ENCODE measurements around the gene IGFBP2. TPM values are rescaled to one million over a fixed set of nuclear protein-coding genes. Genes with fewer than 3 reads are reported as not detected.

Gene IGFBP2
- total and polyA plus RNA-seq, 2 of the 13 experiments (the other 11 are each of a cell fraction or from before 2014, with no cell fraction given) = 2.0 to 5.8 TPM

- FAIRE-seq (no peak), DNase-seq (ENCODE audit: low spot score) (no peak), ATAC-seq (no peak)
- no TSS peak for BruUV-seq (replicated peaks)
- no peak for TF ChIP-seq IKZF4 (CRISPR knock-in tag; IDR thresholded peaks at IDR 0.05; ENCODE audit: borderline replicate concordance, low read depth, not compliant biosample characterization)
- no peak for TF ChIP-seq MTF2 (CRISPR knock-in tag; IDR thresholded peaks at IDR 0.05; ENCODE audit: borderline replicate concordance)
- no peak for TF ChIP-seq HOXA3 (CRISPR knock-in tag; IDR thresholded peaks at IDR 0.05)
- TF ChIP-seq TOPORS (CRISPR knock-in tag; IDR thresholded peaks at IDR 0.05) = no peak
- no peak for TF ChIP-seq SIX4 (CRISPR knock-in tag; IDR thresholded peaks at IDR 0.05)
- H3K27ac ChIP-seq (ENCODE audit: extremely low read length, insufficient read depth, low read length) = no peak overlapping the region
- H3K9me3 ChIP-seq (ENCODE audit: low read length) = no peaks in the 10 kb centered on the region
- intact Hi-C loops (cut with micrococcal nuclease; ENCODE audit: unreplicated experiment) (no loop called here), in situ Hi-C loops (cut with HindIII; ENCODE audit: extremely low pct_ligation_motif_present, low pct_unique_long_range_greater_than_20kb) (loop anchor here (10.0 kb wide), 1 partner anchor 1069 kb away; no protein-coding TSS in a partner anchor)
- H3K4me2 ChIP-seq (ENCODE audit: low read depth, low read length) = no peak overlapping the region
- peaks cover 7 to 26% of the 10 kb centered on the region in 2 experiments; a peak in 4 of 5 replicates for H3K27me3 ChIP-seq (ENCODE audit: control insufficient read depth in 1 of 2, insufficient read depth in 2 of 2, low read length in 2 of 2)
- H3K36me3 ChIP-seq (replicated peaks in 1 of 2; ENCODE audit: control insufficient read depth in 1 of 2, insufficient read depth in 2 of 2, low read length in 2 of 2) = no peaks in the 10 kb centered on the region
- no peaks in the 10 kb centered on the region for H3K4me1 ChIP-seq (ENCODE audit: insufficient read depth, low read length)
- no peak overlapping the region for H3K9ac ChIP-seq (ENCODE audit: insufficient read depth, low read depth, low read length)
- no peak overlapping the region for H3K4me3 ChIP-seq (replicated peaks in 1 of 3; ENCODE audit: insufficient read depth in 1 of 3, low read depth in 2 of 3, low read length in 3 of 3)
- no peak overlapping the region for H2AFZ ChIP-seq (ENCODE audit: low read length)
- POLR2A ChIA-PET = no interaction called here
- H4K20me1 ChIP-seq (ENCODE audit: insufficient read depth, low read length) = no peaks in the 10 kb centered on the region
- CTCF ChIA-PET (ENCODE audit: low intra/inter-chr PET ratio, low total read pairs) = no interaction called here
- 26% methylated on average over 5 of the region's 5 CpGs for WGBS (ENCODE audit: low lambda C conversion rate)
- H3K79me2 ChIP-seq (ENCODE audit: insufficient read depth, low read length) = no peaks in the 10 kb centered on the region
Observed at GRCh38 chr2:216685327-216685875, 52.2 kb downstream of the IGFBP2 start.

GRCh38 chr2:216687111-216687510 is 53.9 kb downstream of the IGFBP2 start:
- 22% methylated on average over 5 of the region's 5 CpGs for WGBS (ENCODE audit: low lambda C conversion rate)

More at GRCh38 chr2:216687111-216687510, 53.9 kb downstream of the IGFBP2 start:
- Histone ChIP-seq H3K79me2 (ENCODE audit: insufficient read depth, low read length) (no peaks in the 10 kb centered on the region), H3K9ac (ENCODE audit: insufficient read depth, low read depth, low read length) (no peak overlapping the region), H3K9me3 (ENCODE audit: low read length) (no peaks in the 10 kb centered on the region), H2AFZ (ENCODE audit: low read length) (no peak overlapping the region), H3K4me3 (replicated peaks in 1 of 3; ENCODE audit: insufficient read depth in 1 of 3, low read depth in 2 of 3, low read length in 3 of 3) (no peak overlapping the region), H3K36me3 (replicated peaks in 1 of 2; ENCODE audit: control insufficient read depth in 1 of 2, insufficient read depth in 2 of 2, low read length in 2 of 2) (no peaks in the 10 kb centered on the region), H4K20me1 (ENCODE audit: insufficient read depth, low read length) (no peaks in the 10 kb centered on the region), H3K4me1 (ENCODE audit: insufficient read depth, low read length) (no peaks in the 10 kb centered on the region), H3K4me2 (ENCODE audit: low read depth, low read length) (no peak overlapping the region), H3K27ac (ENCODE audit: extremely low read length, insufficient read depth, low read length) (no peak overlapping the region), H3K27me3 (ENCODE audit: control insufficient read depth in 1 of 2, insufficient read depth in 2 of 2, low read length in 2 of 2) (peaks cover 16 to 35% of the 10 kb centered on the region in 2 experiments; a peak in 4 of 5 replicates)
- ATAC-seq = no peak
- in situ Hi-C loops (cut with HindIII; ENCODE audit: extremely low pct_ligation_motif_present, low pct_unique_long_range_greater_than_20kb) (loop anchor here (10.0 kb wide), 1 partner anchor 1068 kb away; no protein-coding TSS in a partner anchor), intact Hi-C loops (cut with micrococcal nuclease; ENCODE audit: unreplicated experiment) (no loop called here)
- CTCF ChIA-PET (ENCODE audit: low intra/inter-chr PET ratio, low total read pairs) = interaction anchor here (1.6 kb wide), 1 partner anchor 1026 kb away, joined by 3 read pairs; no protein-coding TSS in a partner anchor
- FAIRE-seq = no peak
- DNase-seq (ENCODE audit: low spot score) = no peak
- POLR2A ChIA-PET = no interaction called here
- BruUV-seq (replicated peaks) = no TSS peak
- TF ChIP-seq MXD1 (CRISPR knock-in tag; IDR thresholded peaks at IDR 0.05) (no peak), ZNF562 (CRISPR knock-in tag; IDR thresholded peaks at IDR 0.05; ENCODE audit: borderline replicate concordance) (no peak), ELF1 (CRISPR knock-in tag; IDR thresholded peaks at IDR 0.05) (no peak), ZFP90 (CRISPR knock-in tag; IDR thresholded peaks at IDR 0.05; ENCODE audit: borderline replicate concordance) (no peak), ZNF354B (CRISPR knock-in tag; IDR thresholded peaks at IDR 0.05) (no peak), TCF7 (IDR thresholded peaks at IDR 0.05; ENCODE audit: low read depth) (no peak), CC2D1A (CRISPR knock-in tag; IDR thresholded peaks at IDR 0.05) (no peak), RNF219 (CRISPR knock-in tag; IDR thresholded peaks at IDR 0.05) (no peak)
